ENCODE measurements around the gene HLCS. TPM values are rescaled to one million over a fixed set of nuclear protein-coding genes. Genes with fewer than 3 reads are reported as not detected.
"Not testable (repeated sequence)": the region's sequence is repeated elsewhere in the genome, so short reads cannot be mapped to it uniquely, and the experiment has no call there.

HLCS gene
- total RNA-seq, 1 donor from 2014 or later: 12.3 TPM

DNA sequence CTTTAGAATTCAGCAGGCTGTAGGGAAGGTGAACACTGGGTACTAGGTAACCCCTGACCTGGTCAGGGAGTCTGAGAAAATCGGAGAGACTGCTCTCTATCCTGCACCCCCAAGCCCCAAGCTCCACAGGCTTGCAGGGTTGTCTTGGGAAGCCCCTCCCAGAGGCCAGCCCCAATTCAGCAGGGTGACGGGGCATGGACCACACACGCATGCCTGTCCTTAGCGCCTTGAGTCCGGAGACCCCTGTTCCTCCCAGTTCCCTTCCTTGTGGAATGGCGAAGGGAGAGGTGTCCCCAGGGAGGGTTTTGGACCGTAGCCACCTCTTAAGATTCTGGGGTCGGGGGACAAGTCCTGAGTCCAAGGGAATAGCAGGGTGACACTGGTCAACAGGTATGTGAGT, 116.1 kb downstream of the HLCS start:
- no peak for DNase-seq (ENCODE audit: low read depth in 2 of 2)

DNA sequence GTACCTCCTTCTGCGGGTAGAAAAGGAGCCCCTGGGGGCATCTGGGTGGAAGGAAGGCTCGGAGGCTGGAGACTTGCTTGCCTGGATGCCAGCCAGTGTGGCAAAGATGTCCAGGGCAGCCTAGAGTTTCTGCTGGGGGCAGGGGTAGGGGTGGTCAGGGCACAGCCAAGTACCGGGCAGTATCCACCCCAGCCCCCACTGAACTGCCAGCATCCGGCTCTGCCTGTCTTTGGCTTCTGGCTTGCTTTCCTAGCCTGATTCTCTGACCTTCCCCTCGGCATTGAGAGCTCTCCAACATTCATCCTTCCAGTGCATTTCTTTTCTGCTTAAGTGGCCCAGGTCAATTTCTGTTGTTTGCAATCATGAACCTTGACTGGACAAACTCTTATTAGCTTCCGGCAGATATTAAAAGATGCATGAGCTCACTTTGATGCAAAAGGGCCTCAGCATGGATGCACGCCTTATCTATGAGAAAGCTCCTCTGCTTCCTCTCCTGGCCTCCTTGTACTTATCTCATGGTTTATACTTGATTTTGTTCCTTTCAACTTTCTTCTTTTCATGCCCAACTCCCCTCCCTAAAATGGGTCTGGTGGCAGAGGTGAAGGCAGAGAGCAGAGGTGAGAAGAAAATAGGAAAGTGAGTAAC, 116.9 kb downstream of the HLCS start:
- DNase-seq (ENCODE audit: low read depth in 2 of 2): no peak

DNA sequence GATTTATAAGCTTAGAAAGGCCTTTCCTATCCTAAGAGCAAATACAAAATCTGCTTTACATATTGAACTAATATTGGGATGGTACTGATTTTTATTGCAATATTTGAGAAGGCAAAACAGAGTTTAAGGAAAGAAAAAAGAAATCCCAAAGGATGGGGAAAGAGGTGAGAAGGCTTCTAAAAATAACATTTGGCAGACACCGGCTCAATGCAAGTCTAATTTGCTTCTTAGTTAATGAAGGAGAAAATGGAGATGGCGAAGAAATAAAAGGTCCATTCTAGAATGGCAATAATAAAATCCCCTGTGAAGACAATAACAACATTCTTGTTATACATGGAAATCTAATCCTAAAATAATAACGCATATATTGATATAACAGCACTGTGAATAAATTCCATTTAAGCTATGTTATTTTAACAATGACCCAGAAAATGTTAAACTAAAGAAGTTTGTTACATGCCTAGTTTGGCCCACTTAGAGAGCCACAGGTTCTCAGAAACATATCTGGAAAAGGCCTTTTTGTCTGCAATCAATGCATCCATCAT, 117.7 kb downstream of the HLCS start:
- DNase-seq (ENCODE audit: low read depth in 2 of 2): no peak

DNA sequence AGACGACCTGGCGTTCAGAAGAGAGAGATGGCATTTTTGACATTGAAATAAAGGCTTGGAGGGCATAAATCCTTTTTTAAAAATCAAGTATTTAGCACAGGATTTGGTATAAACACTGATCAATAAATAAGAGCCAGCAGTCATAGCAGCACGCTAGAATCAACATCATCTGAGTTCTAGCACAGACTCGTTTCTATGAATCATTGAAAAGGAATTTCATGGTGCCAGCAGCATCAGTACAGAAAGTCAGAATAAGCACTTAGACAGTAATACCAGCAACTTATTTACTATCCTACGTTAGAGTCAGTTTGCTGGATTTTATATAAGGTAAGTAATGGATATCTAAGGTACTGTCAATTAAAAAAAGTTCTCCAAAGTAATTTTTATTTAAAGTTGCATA, 119.3 kb downstream of the HLCS start:
- DNase-seq (ENCODE audit: low read depth in 2 of 2): peak; percentile 59 to 74

DNA sequence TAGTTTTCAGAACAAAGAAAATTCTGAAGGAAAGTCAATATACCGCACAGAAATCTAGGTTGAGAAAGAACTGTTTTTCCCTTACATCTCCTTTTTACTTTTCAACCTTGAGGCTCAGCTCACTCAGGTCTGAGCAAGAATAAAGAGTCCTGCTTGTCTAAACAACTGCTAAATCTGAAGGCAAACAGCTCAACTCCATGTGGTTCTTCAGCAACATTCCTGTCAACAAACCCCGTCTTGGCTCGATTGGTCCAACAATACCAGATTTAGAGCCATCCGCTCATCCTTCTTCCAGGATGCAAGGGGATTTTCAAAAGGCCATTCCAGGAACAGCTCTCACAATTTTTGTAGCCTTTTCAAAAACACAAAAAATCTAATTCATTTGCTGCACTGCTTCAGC, 119.8 kb downstream of the HLCS start:
- no peak for DNase-seq (ENCODE audit: low read depth in 2 of 2)

DNA sequence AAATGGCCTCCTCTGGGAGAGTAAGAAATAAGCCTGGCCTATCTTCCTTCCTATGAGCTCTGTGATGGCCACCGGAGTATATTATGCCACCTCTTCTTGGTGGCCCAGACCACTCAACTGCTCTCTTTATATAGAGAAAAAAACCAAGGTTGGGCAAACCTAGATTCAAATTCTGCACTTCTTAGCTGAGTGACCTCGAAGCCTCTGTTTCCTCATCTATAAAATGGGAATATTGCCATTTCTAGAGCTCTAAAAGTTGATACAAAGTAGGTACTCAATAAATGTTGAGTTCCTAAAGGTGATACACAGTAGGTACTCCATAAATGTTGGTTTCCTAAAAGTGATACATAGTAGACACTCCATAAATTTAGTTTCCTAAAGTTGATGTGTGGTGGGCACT, 120.7 kb downstream of the HLCS start:
- no peak for DNase-seq (ENCODE audit: low read depth in 2 of 2)

DNA sequence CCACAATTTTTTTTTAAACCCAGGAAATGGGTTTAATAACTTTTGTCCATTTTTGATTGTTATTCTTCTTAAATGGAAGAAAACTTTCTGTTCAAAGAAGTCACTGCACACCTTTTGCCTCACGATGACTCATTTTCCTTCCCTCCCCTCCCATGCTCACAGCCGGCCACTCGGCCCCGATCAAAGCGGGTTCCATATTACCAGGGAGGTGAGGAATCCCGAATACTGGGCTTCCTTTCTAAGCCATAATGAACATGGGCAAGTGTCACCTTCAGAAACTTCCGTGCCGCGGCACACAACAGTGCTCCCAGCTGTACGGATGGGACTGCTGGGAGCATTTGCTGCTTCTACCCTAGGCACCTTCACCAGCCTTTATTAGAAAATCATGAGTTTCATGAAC, 121.4 kb downstream of the HLCS start:
- peak in 1 of 2 donors; percentile 27 for DNase-seq (ENCODE audit: low read depth in 2 of 2)

DNA sequence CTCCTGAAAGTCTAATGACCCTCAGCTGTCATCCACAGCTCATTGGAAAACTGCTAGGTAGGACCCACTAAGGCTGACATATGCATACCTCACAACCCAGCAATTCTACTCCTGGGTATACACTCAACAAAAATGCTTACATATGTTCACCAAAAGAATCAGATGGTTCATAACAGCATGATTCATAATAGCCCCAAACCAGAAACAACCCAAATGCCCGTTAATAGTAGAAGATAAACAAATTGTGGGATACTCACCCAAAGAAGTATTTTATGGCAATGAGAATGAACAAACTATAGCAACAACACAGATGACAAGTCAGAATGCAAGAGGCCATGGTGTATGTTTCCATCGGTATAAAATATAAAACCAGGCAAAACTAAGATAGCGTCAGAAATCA, 124.6 kb downstream of the HLCS start:
- DNase-seq (ENCODE audit: low read depth in 2 of 2): no peak

DNA sequence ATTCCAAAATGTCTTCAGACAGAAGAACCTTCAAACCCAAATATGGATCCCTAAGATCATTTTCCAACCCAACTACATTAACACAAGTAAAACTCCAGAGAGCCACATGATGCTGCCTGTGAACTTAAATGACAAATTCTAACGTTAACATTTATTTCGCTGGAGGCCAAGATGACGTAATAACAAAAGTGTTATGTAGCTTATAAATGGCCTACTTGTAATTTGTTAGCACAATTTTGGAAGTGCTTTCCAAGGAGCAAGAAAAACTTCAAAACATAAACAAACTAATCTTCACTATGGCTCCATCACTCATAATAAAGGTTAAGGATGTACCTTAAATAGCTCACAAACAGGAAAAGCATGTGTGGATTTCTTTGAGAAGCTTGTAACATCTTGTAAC, 126.7 kb downstream of the HLCS start:
- no peak for DNase-seq (ENCODE audit: low read depth in 2 of 2)

DNA sequence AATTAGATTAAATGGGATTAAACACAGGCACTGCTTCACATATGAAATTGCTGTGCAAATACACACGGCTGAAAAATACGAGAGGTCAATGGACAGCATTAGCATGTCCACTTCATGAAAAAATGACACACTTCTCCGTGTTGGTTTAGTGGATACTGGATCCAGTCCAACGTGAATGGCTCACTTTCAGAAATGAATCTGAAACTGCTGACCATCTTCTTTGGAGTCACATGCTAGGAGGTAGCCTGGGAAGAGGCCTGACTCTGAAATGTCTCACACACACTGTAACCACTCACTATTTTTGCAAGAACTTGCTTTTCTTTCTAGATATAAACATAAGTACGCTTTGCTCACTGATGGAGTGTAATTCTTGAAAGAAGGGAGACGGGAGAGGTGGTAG, 127.3 kb downstream of the HLCS start:
- no peak for DNase-seq (ENCODE audit: low read depth in 2 of 2)

DNA sequence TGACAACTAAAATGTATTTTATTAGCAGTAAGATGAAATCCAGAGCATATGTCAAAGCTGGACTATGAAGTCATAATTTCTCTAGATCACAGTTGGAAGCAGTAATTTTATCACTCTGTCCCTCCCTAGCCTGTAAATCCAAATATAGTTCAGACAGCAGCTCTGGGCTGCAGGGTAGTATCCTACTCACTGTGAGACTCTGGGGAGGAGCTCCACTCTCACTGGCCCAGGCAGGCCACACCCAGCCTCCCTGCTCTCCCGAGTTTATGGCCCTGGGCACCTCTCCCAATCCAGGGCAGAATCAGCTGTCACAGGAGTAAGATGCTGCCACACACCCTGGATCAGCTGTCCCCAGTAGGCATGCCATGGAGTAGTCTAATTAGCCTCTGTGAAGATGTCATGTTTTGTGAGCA, 131.1 kb downstream of the HLCS start:
- DNase-seq (ENCODE audit: low read depth in 2 of 2): no peak

DNA sequence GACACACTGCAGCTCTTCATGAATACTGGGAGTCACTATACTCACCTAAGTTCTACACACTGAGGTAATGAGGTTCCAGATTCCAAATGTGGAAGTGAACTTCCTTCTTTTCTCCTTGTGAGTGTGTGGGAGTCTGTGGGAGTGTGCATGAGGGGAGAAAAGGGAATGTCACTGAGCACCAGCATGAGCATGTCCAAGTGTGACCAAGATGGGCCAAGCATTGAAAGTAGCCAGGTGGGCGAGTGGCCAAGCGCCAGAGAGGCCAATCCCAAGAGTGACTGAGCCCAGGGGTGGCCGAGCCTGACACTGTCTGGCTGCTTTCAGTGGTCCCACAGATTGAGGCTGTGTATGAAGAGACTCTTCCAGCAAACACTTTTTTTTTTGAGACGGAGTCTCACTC, 132.3 kb downstream of the HLCS start:
- no peak for DNase-seq (ENCODE audit: low read depth in 2 of 2)

DNA sequence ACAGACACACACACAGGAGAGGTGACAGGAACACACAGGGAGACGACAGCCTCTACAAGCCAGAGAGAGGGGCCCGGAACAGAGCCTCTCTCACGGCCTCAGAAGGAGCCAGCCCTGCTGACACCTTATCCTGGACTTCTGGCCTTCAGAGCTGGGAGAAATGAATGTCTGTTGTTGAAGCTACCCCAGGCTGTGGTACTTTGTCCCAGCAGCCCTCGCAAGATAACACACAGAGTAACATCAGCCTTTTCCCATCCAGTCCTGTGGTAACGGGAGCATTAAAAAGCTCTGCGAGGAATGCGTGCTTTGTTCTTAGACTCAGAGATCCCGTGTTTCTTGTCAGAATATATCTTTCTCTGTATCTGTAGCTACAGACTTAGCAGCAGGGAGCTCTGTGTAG, 136.4 kb downstream of the HLCS start:
- DNase-seq (ENCODE audit: low read depth in 2 of 2): no peak

DNA sequence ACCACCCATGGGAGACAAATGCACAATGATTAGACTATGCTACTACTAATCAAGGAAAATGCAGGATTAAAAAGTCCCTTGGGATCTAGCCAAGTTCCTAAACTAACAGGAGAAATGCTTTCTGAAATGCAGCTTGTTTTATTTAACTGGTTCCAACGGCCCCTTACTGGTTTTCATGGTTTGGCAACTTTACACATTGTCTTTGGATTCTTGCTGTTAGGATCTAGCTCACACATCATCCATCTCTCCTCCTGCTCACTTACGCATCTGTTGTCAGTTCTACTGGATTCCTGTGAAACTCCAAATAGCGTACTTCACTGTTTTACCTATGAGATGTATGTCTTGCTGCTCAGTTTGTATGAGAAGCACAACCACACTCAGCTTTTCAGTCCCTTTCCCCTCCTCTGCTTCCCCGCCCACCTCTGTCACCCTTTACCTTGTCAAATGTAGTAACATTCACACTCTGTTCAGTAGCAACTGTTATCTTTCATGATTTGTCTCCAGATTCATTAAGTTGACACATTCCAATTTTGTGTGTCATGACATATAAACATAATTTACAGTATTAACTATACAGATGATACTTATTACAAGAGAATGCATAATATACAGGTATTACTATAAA, 137.5 kb downstream of the HLCS start:
- DNase-seq (ENCODE audit: low read depth in 2 of 2): no peak

DNA sequence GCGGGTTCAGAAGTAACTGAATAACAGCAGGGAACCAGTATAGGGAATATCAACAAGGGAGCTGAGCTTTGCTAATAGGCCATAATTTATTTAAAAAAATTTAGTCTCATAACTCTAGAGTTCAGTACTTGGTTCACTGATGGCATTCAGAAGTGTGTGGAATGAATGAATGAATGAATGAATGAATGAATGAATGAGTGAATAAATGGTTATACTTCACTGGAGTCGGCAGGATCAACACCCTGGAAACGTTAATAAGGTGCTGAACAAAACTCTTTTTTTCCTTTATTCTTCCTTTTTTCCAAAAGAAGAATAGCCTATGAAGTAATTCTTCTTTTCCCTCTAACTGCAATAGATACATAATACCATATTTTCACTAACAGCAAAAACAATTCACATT, 138.3 kb downstream of the HLCS start:
- no peak for DNase-seq (ENCODE audit: low read depth in 2 of 2)

DNA sequence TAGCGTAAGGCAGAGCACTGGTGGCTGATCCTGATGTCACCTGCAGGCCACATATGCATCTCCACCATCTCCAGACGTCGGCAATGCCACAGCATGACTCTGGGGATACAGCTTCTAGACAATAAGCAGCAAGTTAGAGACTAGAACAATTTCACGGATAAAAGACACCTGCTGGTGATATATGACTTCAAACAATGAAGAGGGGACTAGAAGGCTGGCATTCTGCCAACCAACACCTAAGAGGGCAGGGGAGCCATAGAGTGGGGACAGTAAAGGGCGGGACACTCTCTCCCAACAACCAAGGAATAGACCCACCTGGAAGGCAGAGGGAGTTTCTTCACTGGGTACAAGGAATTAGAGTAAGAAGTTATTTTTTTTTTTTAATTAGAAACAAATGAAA, 140.8 kb downstream of the HLCS start:
- no peak for DNase-seq (ENCODE audit: low read depth in 2 of 2)

DNA sequence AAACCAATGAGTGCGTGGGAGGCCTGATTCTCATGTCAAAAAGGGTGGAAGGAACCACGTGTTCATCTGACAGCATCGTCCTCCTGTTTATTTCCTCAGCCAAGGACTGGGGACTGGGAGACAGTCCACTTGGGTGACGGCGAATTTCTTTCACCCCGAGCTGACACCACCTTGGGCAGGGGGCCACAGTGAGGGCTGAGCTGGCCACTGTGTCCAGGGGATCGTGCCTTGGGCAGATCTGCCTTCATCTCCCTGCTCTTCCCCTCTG, 145.5 kb downstream of the HLCS start:
- DNase-seq (ENCODE audit: low read depth in 2 of 2): no peak

DNA sequence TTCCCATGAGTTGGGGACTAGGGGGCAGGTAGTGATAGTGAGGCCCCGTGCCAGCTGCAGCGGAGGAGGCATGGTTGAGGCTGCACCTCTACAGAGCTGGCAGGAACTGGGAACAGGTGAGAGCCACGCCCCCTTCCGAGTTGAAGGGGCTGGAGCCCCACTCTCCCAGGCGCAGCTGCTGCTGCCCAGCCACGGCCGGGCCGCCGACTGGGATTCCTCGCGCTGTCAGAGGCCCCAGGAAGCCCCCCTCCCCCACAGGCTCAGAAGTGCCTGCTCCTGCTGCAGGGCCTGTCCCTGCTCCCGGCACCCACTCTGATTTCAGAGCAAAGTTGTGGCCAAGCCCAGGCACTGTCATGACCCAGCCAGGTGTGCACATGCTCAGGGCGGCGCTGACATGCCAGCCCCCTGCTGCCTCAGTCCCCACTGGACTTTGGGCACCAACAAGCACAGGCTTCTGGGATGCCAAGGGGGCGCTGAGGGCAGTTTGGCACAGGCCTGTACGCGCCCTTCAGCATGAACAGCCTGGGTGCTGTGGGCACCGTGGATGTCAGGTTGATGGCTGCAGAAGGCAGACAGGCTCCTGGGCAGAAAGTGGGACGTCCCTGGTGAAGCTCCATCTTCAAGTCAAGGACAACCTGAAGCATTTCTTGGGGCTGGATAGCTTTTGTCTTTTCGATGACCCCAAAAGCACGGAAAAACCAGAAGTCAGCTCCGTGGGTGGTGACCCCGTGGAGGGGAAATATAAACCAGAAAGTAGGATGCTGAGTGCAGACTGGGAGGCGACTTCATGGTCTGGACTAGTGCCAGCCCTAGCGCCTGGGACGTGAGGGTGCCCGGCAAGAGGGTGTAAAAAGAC, 146.1 kb downstream of the HLCS start:
- no peak for DNase-seq (ENCODE audit: low read depth in 2 of 2)

DNA sequence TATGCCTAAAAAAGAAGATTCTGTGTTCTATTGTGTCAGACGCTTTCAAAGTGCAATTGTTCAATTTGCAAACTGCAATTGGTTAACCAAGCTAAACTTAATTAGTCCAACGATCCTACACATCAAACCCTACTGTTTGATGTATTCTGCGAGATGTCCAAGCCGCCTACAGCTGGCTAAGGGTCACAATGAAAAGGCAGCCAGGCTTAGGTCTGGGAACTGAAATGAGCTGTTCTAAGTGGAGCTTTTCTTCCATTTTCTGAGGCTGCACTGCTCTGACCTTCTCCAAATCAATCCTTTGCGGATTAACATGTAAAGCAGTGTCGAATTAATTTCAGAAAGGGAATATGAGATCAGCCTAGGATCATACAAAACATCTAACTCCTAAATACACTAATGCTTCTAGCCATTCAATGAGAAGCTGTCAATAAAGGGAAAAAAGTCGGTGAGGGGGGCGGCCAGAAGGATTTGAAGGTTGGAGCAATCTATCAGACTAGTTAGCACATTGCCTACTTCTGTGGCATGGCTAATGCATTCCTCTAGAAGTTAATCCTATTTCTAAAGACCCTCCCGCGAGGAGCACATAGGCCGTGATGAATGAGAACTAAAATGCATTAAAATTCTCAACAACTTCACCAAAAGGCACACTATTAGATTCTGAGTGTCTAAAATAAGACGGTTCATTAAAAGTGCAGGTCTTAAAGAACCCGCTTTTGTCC, 148.6 kb downstream of the HLCS start:
- DNase-seq (ENCODE audit: low read depth in 2 of 2): no peak

DNA sequence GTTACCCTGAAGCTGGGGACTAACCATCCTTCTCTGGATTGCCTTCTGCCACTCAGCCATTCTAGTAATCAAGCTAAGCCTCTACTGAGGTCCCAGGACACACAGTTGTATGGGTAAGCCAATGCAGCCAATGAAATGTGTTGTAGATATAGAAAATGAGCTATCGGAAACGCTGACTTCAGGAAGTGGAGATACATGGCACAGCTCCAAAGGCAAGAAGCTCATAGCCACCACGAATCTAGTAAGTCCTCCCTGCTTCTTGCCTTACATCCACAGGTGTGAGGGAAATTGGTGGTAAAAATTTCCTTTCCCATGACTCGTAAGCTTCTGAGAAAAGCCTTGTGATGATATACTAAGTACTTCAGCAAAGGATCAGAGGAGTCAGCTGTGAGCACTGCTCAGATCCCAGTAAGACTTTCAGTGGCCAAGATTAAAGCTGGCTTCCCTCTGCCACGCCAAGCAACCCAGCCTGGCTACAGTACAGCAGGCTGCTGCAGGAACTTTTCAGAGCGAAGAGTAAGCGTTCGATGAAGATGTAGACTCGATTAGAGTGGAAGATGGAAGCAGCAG, 149.8 kb downstream of the HLCS start:
- DNase-seq (ENCODE audit: low read depth in 2 of 2): peak; percentile 39 to 74

DNA sequence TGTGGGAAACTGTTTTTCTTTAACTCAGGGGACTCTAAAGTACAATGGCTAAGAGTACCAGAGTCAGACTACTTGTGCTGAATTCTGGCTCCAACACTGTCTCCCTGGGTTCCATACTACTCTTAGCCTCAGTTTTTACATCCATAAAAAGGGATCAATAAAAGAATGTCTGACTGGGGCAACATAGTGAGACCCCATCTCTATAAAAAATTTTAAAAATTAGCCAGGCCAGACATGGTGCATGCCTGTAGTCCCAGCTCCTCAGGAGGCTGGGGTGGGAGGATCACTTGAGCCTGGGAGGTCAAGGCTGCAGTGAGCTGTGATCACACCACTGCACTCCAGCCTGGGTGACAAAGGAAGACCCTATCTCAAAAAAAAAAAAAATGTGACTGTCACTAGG, 150.4 kb downstream of the HLCS start:
- not testable (repeated sequence) for DNase-seq (ENCODE audit: low read depth in 2 of 2)

DNA sequence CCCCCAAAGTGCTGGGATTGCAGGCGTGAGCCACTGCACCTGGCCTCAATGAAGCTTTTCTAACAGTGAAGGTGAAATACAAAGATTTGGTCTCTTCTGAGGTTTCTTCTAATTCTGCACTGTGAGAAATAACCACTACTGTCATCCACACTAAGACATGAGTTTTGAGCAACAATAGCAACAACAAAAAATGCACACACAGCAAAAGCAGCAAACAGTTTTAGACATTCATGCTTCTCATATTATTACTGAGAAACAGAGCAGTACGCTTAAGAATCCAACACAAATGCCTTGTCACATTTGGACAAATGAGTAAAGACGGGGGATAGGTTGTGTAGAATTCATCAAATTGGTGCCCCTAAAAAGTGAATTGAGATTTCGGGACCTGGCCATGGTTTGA, 151.2 kb downstream of the HLCS start:
- DNase-seq (ENCODE audit: low read depth in 2 of 2): no peak
